PFSK-1 (cell line): ENCODE results near the gene ZNF536.

Source experiments
- FOXP2 ChIP-seq: optimal IDR thresholded peaks from 2 replicates; pipeline ENCODE3; 2011; ENCODE audit warnings: borderline replicate concordance, control low read depth, inconsistent platforms; ENCODE audit not compliant: insufficient read depth; ENCODE audit errors: extremely low read length, extremely low read depth
- POLR2AphosphoS5 ChIP-seq: IDR thresholded peaks from 2 replicates; pipeline ENCODE4 v1.6.1; 2012; ENCODE audit warnings: low read depth, mild to moderate bottlenecking, control low read depth, low read length, moderate library complexity
- SIN3A ChIP-seq: IDR thresholded peaks from 2 replicates; pipeline ENCODE4 v1.6.1; 2012; ENCODE audit warnings: mild to moderate bottlenecking, low read length, moderate library complexity, borderline replicate concordance; ENCODE audit not compliant: insufficient read depth
- TAF1 ChIP-seq: IDR thresholded peaks from 2 replicates; pipeline ENCODE4 v1.6.1; 2012; ENCODE audit warnings: low read length, control low read depth, borderline replicate concordance; ENCODE audit not compliant: insufficient read depth
- TF ChIP-seq, protein P1 (sequence below), 2 experiments: IDR thresholded peaks; 2 replicates each; pipeline versions ENCODE4 v1.6.1 to v1.8.0; 2011 to 2012; ENCODE audit warnings: low read depth in 2 of 2, low read length in 2 of 2, control low read depth in 1 of 2, inconsistent platforms in 1 of 2, mild to moderate bottlenecking in 1 of 2, moderate library complexity in 1 of 2; ENCODE audit not compliant: insufficient read depth in 1 of 2

Gene ZNF536

DNA sequence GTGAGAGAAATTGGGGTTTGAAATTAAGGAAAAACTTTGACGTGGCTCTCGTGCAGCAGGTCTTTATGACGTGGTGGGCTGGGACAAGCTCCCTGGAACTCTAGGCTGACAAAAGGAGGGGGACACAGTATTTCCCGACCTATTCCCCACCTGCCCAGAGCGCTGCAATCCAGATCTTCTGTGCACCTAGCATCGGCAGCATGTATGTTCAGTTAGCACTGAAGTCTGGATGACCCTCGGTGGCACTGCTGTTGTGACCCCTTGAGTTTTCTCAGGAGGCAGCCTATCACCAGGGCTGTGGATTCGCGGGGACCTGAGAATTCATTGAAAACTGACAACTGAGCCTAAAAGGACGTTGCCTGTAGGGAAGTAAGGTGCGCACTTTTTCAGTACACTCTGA lies 9.1 kb upstream of the ZNF536 start:
- TF ChIP-seq POLR2AphosphoS5 (no peak), FOXP2 (no peak), TAF1 (no peak), SIN3A (no peak)
- TF ChIP-seq, protein P1, sequence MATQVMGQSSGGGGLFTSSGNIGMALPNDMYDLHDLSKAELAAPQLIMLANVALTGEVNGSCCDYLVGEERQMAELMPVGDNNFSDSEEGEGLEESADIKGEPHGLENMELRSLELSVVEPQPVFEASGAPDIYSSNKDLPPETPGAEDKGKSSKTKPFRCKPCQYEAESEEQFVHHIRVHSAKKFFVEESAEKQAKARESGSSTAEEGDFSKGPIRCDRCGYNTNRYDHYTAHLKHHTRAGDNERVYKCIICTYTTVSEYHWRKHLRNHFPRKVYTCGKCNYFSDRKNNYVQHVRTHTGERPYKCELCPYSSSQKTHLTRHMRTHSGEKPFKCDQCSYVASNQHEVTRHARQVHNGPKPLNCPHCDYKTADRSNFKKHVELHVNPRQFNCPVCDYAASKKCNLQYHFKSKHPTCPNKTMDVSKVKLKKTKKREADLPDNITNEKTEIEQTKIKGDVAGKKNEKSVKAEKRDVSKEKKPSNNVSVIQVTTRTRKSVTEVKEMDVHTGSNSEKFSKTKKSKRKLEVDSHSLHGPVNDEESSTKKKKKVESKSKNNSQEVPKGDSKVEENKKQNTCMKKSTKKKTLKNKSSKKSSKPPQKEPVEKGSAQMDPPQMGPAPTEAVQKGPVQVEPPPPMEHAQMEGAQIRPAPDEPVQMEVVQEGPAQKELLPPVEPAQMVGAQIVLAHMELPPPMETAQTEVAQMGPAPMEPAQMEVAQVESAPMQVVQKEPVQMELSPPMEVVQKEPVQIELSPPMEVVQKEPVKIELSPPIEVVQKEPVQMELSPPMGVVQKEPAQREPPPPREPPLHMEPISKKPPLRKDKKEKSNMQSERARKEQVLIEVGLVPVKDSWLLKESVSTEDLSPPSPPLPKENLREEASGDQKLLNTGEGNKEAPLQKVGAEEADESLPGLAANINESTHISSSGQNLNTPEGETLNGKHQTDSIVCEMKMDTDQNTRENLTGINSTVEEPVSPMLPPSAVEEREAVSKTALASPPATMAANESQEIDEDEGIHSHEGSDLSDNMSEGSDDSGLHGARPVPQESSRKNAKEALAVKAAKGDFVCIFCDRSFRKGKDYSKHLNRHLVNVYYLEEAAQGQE (IDR thresholded peaks at IDR 0.05; ENCODE audit: insufficient read depth in 1 of 2, low read depth in 2 of 2, low read length in 2 of 2) = no peak

DNA sequence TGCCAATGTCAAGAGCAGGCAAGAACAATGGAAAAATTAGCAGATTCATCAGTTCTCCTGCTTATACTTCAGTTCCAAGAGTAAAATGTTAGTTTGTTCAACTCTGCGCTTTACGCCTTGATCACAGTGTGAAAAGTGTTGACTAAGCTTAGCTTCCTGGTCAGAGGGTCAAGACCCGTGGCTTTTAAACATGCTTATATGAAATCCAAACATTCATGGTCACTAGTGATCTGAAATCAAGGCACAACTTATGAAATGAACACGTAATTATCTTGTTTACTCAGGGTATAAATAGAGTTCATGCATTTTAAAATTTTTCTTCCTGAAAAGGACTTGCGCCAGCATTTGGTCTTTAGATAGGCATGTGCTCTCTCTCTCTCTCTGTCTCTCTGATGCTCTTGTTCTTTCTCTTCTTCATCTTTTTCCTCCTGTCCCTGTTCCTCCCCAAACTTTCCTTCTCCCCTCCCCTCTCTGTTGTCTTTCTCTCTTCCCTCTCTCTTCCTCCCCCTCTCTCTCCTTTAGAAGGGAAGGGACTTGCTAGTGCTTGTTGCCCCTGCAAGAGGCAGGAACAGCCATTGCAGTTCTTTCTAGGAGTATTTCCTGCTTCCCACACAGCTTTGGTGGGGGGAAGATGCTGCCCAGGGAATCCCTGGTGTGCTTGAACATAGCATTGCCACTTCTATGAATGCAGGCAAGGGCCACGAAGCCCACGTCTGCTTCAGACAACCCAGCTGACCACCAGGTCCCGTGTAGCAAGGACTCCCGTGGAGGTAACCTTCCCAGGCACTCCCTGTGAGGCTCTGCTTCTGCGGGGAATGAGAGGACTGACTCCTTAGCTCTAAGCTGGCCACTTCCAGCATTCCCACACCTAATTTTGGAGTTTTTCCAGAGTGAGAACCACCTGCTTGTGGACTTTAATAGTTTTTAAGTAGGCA lies 7.1 kb upstream of the ZNF536 start:
- TF ChIP-seq FOXP2 = no peak

DNA sequence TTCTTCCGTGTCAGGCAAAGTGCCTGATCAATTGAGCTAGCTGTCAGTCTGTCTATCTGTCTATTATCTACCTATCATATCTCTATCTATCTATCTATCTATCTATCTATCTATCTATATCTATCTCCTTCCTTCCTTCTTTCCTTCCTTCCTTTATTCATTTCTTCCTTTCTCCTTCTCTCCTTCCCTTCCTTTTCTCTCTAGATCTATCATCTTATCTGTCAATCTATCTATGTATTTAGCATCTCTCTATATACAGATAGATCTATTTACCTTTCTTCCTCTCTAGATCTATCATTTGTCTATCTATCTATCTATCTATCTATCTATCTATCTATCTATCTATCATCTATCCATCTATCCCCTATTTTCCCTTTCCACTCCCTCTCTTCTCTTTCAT lies 5.9 kb upstream of the ZNF536 start:
- TF ChIP-seq SIN3A = no peak
- TF ChIP-seq, protein P1 (IDR thresholded peaks at IDR 0.05; ENCODE audit: insufficient read depth in 1 of 2, low read depth in 2 of 2, low read length in 2 of 2) = no peak
- no peak for TF ChIP-seq TAF1
- no peak for TF ChIP-seq POLR2AphosphoS5
- no peak for TF ChIP-seq FOXP2

DNA sequence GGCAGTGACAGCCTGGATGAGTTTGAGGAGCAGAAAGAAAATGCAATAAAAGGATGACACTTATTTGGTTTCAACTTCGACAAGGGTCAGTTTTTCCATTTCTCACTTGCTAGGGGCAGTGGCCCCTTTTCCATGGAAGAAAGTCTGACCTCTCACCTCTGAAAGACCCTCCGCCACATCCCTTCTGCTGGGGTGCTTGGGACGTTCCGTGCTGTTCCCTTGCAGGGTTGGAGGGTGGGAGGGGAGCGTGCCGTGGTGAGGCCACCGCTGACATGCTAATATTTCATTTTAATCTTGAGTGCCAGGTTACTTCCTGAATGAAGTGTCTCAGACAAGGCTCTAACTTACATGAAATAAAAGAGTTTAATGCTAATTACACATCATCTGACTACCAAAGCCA lies 5.2 kb upstream of the ZNF536 start:
- TF ChIP-seq SIN3A (no peak), FOXP2 (no peak), POLR2AphosphoS5 (no peak), TAF1 (no peak)
- TF ChIP-seq, protein P1 (IDR thresholded peaks at IDR 0.05; ENCODE audit: insufficient read depth in 1 of 2, low read depth in 2 of 2, low read length in 2 of 2) = no peak

DNA sequence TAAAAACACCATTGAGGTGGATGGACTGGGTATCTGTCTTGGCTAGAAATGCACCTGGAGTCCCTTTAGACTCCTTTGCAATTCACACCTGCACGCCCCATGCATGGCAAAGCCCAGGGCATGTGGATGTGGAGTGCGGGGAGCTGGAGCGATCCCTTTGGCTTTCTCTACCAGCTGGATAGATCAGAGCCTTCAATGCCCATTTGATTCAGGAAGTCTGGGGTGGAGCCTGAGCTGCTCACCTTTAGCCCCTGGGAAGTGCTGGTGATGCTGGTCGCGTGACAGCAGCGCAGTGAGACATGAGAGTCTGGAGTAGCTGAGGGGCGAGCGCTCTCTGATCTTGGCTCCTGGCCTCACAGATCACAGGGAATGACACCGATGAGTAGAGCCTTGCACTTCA lies 4.8 kb upstream of the ZNF536 start:
- no peak for TF ChIP-seq FOXP2
- TF ChIP-seq SIN3A = no peak
- TF ChIP-seq POLR2AphosphoS5 = no peak
- no peak for TF ChIP-seq TAF1
- TF ChIP-seq, protein P1 (IDR thresholded peaks at IDR 0.05; ENCODE audit: insufficient read depth in 1 of 2, low read depth in 2 of 2, low read length in 2 of 2) = no peak
